ENCODE measurements around the gene ELMO3.

The ELMO3 gene

GRCh38 chr16:67199808-67200198, 872 bp downstream of the ELMO3 start:
- no peak for DNase-seq

GRCh38 chr16:67200491-67200890, 1.6 kb downstream of the ELMO3 start:
- no peak for DNase-seq

- DNase-seq: no peak
Measured at GRCh38 chr16:67201411-67202345, 2.7 kb downstream of the ELMO3 start.

GRCh38 chr16:67202426-67202825, 3.5 kb downstream of the ELMO3 start:
- DNase-seq: no peak

GRCh38 chr16:67202956-67203493, 4.1 kb downstream of the ELMO3 start:
- no peak for DNase-seq

- DNase-seq: no peak
Measured at GRCh38 chr16:67204076-67204475, 5.1 kb downstream of the ELMO3 start.

- no peak for DNase-seq
Measured at GRCh38 chr16:67206129-67206837, 7.4 kb downstream of the ELMO3 start.

GRCh38 chr16:67206838-67207248, 7.9 kb downstream of the ELMO3 start:
- DNase-seq: no peak

GRCh38 chr16:67207249-67208091, 8.5 kb downstream of the ELMO3 start:
- DNase-seq: no peak

GRCh38 chr16:67208154-67208896, 9.4 kb downstream of the ELMO3 start:
- DNase-seq: no peak

- no peak for DNase-seq
Measured at GRCh38 chr16:67209565-67209964, 10.6 kb downstream of the ELMO3 start.

- DNase-seq: no peak
Measured at GRCh38 chr16:67210069-67210937, 11.4 kb downstream of the ELMO3 start.

- no peak for DNase-seq
Measured at GRCh38 chr16:67211674-67212073, 12.7 kb downstream of the ELMO3 start.

GRCh38 chr16:67212766-67213165, 13.8 kb downstream of the ELMO3 start:
- no peak for DNase-seq

- DNase-seq: no peak
Measured at GRCh38 chr16:67213197-67214019, 14.5 kb downstream of the ELMO3 start.

- no peak for DNase-seq
Measured at GRCh38 chr16:67215706-67216105, 16.8 kb downstream of the ELMO3 start.

GRCh38 chr16:67216612-67217490, 17.9 kb downstream of the ELMO3 start:
- no peak for DNase-seq

GRCh38 chr16:67223992-67224391, 25.1 kb downstream of the ELMO3 start:
- DNase-seq: no peak

GRCh38 chr16:67226295-67226803, 27.4 kb downstream of the ELMO3 start:
- no peak for DNase-seq
